ENCODE results near the gene SMPD4. TPM values are rescaled to one million over a fixed set of nuclear protein-coding genes. Genes with fewer than 3 reads are reported as not detected.
"Not testable (repeated sequence)": the region's sequence is repeated elsewhere in the genome, so short reads cannot be mapped to it uniquely, and the experiment has no call there.

SMPD4 gene
- total RNA-seq, 2 donors from 2014 or later = 49.6 to 105 TPM

DNA sequence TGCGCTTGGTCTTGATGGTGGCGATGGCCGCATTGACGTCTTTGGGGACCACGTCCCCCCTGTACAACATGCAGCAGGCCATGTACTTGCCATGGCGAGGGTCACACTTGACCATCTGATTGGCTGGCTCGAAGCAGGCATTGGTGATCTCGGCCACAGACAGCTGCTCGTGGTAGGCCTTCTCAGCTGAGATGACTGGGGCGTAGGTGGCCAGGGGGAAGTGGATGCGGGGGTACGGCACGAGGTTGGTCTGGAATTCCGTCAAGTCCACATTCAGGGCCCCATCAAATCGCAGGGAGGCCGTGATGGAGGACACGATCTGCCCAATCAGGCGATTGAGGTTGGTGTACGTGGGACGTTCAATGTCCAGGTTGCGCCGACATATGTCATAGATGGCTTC is 12.4 kb upstream of the SMPD4 start:
- not testable (repeated sequence) for H3K27me3 Mint-ChIP-seq; H3K4me3 Mint-ChIP-seq; H3K27ac Mint-ChIP-seq; ATAC-seq (replicated peaks); H3K4me1 Mint-ChIP-seq; H3K9me3 Mint-ChIP-seq
- H3K36me3 Mint-ChIP-seq (ENCODE audit: low read depth) = peaks cover 16% of the 10 kb centered on the region

DNA sequence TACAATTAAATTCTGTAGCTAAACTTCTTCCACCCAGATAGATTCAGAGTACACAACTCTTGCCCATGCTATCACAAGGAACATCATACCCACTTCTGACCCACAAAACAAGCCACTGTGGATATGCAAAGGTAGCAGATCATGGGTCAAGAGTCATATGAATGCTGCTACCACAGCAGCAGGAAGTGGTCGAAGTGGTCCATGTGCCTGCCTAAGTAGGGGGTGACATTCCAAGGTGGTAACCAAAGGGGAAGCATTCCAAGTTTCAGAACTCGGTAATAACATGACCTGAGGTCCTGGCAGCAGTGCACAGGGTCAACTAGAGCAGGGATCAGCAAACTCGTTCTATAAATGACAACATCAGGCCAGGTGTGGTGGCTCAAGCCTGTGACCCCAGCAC is 11.0 kb upstream of the SMPD4 start:
- peaks cover 26% of the 10 kb centered on the region for H3K36me3 Mint-ChIP-seq (ENCODE audit: low read depth)
- H3K27me3 Mint-ChIP-seq; H3K4me3 Mint-ChIP-seq; H3K9me3 Mint-ChIP-seq; ATAC-seq (replicated peaks); H3K4me1 Mint-ChIP-seq; H3K27ac Mint-ChIP-seq: not testable (repeated sequence)

DNA sequence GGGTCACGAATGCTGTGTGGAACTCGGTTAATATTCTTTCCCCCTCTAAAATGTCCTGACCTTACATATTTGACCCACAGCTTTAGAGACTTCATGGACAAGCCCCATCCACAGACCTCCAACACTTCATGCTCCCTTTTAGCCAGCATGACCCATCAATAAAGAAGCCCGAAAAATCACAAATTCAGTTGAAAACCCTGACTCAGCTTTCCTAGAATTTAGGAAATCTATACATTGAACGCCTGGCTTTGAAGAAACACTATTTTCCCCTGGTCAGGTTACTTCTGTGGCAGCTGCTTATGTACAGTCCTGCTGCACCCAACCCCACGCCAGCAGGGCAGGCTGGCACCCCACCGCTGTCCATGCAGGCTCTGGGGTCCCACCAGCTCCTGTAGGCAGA is 9.9 kb upstream of the SMPD4 start:
- H3K27me3 Mint-ChIP-seq; ATAC-seq (replicated peaks); H3K4me1 Mint-ChIP-seq; H3K4me3 Mint-ChIP-seq; H3K27ac Mint-ChIP-seq; H3K9me3 Mint-ChIP-seq: not testable (repeated sequence)
- H3K36me3 Mint-ChIP-seq (ENCODE audit: low read depth) = peaks cover 31% of the 10 kb centered on the region

DNA sequence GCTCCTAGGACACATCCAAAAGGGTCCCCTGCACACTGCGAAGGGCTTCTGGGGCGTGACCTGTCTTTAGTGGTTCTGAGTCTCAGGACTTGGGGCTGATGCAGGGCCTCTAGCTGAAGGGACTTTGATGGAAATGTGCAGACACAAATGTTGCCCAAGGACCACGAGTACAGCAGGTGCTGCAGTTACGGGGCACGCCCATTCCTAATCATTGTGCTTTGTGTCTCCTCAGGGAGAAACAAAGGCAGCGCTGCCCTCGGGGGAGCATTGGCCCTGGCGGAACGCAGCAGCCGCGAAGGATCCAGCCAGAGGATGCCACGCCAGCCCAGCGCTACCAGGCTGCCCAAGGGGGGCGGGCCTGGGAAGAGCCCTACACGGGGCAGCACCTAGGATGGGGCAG is 8.8 kb upstream of the SMPD4 start:
- no peaks in the 10 kb centered on the region for H3K4me1 Mint-ChIP-seq
- no peaks in the 10 kb centered on the region for H3K27me3 Mint-ChIP-seq
- no peak for ATAC-seq (replicated peaks)
- no peak overlapping the region for H3K4me3 Mint-ChIP-seq
- H3K9me3 Mint-ChIP-seq = no peaks in the 10 kb centered on the region
- no peak overlapping the region for H3K27ac Mint-ChIP-seq
- H3K36me3 Mint-ChIP-seq (ENCODE audit: low read depth) = peaks cover 42% of the 10 kb centered on the region

DNA sequence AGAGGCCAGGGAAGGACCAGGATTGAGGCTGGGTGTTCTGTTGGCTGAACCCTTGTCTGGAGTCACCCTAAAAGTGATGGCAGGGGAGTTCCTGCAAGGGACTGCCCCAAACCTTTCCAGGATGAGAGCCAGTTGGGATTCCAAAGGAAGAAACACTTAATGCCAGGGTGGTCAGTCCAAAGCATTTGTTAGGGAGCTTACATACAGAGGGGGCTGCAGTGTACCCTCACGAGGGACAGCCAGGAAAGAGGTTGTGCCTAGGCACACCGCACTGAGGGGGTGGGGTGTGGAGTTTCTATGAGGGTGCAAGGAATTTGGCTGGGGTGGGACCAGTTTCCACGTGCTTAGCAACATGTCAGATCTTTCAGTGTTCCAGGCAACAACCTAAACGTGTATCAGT is 7.6 kb upstream of the SMPD4 start:
- not testable (repeated sequence) for H3K27me3 Mint-ChIP-seq, H3K4me3 Mint-ChIP-seq
- peaks cover 52% of the 10 kb centered on the region for H3K36me3 Mint-ChIP-seq (ENCODE audit: low read depth)

DNA sequence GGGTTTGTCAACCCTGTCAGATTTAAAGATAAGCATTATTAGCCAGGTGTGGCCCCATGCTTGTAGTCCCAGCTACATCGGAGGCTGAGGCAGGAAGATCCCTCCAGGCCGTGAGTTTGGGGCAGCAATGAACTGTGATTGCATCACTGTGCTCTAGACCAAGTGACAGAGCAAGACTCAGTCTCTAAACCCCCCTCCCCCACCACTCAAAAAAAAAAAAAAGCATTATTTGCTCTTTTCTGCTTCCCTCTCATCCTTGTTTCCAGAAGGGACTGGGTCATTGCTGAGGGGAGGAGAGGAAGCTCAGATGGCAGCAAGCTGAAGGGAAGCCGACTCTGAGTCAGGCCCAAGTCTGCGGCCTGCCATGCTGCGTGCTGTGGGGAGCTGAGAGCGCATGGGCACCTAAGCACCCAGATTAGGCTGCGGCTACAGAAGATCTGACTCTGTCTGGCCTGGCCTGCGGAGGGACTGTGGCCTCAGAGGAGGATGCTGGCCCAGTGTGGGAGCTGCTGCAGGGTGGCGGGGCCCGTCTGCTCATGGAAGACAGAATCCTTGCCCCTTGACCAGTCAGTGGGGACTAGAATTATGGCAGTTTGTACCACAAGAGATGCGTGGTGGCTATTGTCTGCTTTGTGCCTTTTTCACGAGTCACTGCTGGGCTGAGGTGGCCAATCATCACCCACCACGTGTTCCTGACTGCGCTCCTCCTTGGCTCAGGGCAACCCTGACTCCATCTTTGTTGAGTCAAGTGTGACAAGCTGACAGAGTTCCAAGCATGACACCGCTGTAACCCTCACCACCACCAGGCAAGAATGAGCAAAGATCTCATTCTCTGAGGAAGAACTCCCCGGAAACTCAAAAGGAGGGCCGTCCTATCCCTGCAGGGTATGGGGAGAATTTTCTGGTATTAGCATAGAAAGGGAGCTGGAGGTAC is 6.7 kb upstream of the SMPD4 start:
- not testable (repeated sequence) for H3K9me3 Mint-ChIP-seq; H3K27ac Mint-ChIP-seq; H3K4me1 Mint-ChIP-seq; H3K27me3 Mint-ChIP-seq; H3K4me3 Mint-ChIP-seq; ATAC-seq (replicated peaks)
- H3K36me3 Mint-ChIP-seq (ENCODE audit: low read depth) = peaks cover 60% of the 10 kb centered on the region

More for the DNA sequence above, 7.6 kb upstream of the SMPD4 start:
- H3K4me1 Mint-ChIP-seq; H3K27ac Mint-ChIP-seq; H3K9me3 Mint-ChIP-seq; ATAC-seq (replicated peaks): not testable (repeated sequence)

DNA sequence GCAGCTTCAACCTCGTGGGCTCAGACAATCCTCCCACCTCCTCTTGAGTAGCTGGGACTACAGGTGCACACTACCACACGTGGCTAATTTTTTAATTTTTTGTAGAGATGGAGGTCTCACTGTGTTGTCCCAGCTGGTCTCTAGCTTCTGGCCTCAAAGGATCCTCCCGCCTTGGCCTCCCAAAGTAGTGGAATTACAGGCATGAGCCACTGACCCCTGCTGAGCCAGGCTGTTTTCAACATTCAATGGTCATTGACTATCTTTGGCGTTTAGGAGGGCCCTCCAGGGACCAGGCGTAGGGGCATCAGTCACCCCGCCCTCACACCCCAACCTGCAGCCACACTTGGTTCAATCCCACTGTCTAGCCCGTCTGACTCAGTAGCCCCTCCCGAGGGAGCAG is 5.9 kb upstream of the SMPD4 start:
- Mint-ChIP-seq H3K36me3 (ENCODE audit: low read depth) (peaks cover 63% of the 10 kb centered on the region), H3K4me1 (no peaks in the 10 kb centered on the region), H3K27ac (no peak overlapping the region), H3K4me3 (no peak overlapping the region), H3K9me3 (no peaks in the 10 kb centered on the region), H3K27me3 (no peaks in the 10 kb centered on the region)
- no peak for ATAC-seq (replicated peaks)

DNA sequence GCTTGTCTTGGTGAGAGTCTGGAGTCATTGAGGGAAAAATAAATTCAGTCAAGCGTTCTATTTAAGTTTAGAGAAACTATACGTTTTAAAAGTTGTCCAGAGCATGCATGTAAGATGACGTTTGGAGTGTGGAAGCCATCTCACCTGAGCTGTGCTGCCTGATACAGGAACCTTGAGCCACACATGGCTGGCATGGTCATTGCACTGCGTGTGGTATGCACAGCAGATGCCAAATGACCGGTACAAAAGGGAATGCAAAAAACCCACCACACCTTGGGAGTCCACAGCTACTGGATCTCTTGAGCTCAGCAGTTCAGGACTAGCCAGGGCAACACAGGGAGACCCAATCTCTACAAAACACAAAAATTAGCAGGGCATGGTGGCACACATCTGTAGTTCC is 5.0 kb upstream of the SMPD4 start:
- Mint-ChIP-seq H3K9me3 (no peaks in the 10 kb centered on the region), H3K36me3 (ENCODE audit: low read depth) (peaks cover 60% of the 10 kb centered on the region), H3K27me3 (no peaks in the 10 kb centered on the region), H3K4me3 (no peak overlapping the region), H3K4me1 (no peaks in the 10 kb centered on the region), H3K27ac (peak overlapping the region; percentile 48)
- no peak for ATAC-seq (replicated peaks)

DNA sequence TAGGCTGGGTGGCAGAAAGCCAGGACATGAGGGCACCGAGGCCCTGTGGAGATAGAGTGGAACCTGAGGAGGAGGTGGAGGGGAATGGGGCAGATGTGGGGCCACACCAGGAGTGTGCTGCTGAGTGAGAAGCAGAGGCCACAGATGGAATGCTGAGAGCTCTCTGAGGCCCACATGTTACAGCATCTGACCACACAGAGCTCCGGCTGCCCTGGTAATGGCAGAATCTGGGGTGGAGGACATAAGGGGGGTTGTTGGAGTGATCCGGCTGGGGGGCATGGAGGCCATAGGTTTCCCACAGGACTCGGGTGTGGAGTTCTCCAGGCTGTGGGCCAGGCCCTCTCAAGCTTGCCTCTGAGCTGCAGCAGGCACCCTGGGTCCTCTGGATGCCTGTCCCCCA is 4.5 kb upstream of the SMPD4 start:
- H3K27ac Mint-ChIP-seq = peak overlapping the region; percentile 48
- ATAC-seq (replicated peaks) = no peak
- no peaks in the 10 kb centered on the region for H3K9me3 Mint-ChIP-seq
- H3K36me3 Mint-ChIP-seq (ENCODE audit: low read depth) = peaks cover 60% of the 10 kb centered on the region
- H3K4me1 Mint-ChIP-seq = no peaks in the 10 kb centered on the region
- H3K4me3 Mint-ChIP-seq = no peak overlapping the region
- no peaks in the 10 kb centered on the region for H3K27me3 Mint-ChIP-seq

DNA sequence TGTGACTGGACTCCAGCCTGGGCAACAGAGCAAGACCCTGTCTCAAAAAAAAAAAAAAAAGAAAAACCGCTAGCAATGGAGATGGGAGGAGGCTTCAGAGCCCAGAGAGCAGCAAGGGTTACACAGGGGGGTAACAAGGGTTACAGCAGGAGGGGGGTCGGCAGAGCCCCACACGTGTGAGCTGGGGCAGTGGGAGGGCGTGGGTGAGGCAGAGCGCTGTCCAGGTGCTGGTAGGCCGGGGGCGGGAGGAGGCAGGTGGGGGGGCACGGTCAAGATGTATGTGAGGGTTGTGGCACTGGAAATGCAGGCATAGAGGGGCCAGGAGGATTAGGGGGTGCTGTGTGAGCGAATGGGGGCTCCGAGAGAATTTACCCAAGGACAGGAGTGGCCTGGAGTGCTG is 4.0 kb upstream of the SMPD4 start:
- Mint-ChIP-seq H3K36me3 (ENCODE audit: low read depth) (peaks cover 58% of the 10 kb centered on the region), H3K27ac (peak overlapping the region; percentile 48), H3K9me3 (no peaks in the 10 kb centered on the region), H3K27me3 (no peaks in the 10 kb centered on the region), H3K4me3 (no peak overlapping the region), H3K4me1 (no peaks in the 10 kb centered on the region)
- no peak for ATAC-seq (replicated peaks)

DNA sequence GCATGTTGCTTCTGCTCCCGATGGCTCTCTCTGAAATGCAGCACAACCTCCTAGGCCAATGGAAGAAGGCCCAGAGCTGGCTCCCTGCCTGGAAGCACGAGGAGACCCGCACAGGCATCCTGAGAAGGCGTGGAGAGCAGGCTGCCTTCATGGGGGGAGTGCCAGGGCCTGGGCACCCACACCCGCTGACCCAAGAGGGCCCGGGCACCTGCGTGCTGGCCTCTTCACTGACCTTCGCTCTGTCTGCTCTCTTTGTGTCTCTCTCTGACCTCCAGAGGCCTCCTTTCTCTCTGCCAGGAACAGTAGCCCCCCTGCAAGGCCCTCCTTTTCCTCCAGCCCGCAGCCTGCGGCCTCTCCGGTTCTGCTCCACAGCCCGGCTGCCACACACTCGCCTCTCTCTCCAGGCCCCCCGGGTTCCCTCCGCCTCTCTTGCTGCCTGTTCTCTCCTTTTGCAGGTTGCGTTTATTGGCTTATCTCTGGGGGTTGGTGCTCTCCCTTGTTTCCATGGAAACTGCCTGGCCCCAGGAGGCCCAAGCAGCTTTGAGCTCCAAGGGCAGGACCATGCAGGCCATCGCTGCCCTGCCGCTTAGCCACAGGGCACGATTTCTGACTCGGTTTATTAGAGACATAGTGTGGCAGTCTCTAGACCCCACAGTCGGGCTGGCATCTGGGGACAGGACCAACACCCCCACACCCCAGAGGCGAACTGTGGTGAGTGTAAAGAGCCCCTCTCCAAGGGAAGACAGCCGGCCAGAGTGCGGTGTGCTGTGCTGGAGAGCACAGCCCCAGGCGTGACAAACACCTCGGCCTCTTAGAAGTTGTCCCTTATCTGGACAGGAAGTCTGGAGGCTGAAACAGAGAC is 2.3 kb upstream of the SMPD4 start:
- peaks cover 71% of the 10 kb centered on the region for H3K36me3 Mint-ChIP-seq (ENCODE audit: low read depth)
- H3K27me3 Mint-ChIP-seq = no peaks in the 10 kb centered on the region
- no peaks in the 10 kb centered on the region for H3K4me1 Mint-ChIP-seq
- H3K4me3 Mint-ChIP-seq = peak overlapping the region; percentile 80
- peak overlapping the region; percentile 82 for H3K27ac Mint-ChIP-seq
- no peak for ATAC-seq (replicated peaks)
- no peaks in the 10 kb centered on the region for H3K9me3 Mint-ChIP-seq

DNA sequence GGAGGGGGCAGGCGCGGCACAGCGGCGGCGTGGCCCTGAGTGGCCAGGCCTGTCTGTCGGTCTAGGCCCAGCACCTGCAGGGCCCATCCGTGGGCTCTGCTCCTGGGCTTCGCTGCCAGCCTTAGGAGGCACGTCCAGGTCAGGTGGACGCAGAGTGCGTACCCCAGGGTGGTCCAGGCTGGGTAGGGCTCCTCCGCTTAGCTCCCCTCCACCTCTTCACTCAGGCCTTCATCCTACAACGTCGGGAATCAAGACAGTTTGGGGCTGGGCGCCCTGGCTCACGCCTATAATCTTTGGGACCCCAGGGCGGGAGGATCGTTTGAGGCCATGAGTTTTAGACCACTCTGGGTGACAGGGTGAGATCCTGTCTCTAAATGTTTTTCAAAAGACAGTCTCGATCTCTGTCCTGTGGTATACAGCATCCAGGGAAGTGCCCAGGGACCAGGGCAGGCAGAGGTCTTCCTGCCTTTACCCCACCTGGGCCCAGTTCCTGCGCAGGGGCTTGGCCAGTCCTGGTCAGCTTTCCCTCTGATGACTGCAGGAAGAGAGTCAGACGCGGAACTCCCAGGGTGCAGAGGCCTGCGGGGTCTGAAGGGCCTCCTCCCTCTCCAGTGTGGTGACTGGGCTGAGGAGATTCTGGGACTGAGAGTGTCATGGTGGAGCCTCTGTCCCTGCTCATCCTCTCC is 1.6 kb upstream of the SMPD4 start:
- peak; percentile 32 for ATAC-seq (replicated peaks)
- H3K27ac Mint-ChIP-seq = peak overlapping the region; percentile 82
- peak overlapping the region; percentile 80 for H3K4me3 Mint-ChIP-seq
- H3K36me3 Mint-ChIP-seq (ENCODE audit: low read depth) = peaks cover 70% of the 10 kb centered on the region
- not testable (repeated sequence) for H3K9me3 Mint-ChIP-seq, H3K27me3 Mint-ChIP-seq, H3K4me1 Mint-ChIP-seq

DNA sequence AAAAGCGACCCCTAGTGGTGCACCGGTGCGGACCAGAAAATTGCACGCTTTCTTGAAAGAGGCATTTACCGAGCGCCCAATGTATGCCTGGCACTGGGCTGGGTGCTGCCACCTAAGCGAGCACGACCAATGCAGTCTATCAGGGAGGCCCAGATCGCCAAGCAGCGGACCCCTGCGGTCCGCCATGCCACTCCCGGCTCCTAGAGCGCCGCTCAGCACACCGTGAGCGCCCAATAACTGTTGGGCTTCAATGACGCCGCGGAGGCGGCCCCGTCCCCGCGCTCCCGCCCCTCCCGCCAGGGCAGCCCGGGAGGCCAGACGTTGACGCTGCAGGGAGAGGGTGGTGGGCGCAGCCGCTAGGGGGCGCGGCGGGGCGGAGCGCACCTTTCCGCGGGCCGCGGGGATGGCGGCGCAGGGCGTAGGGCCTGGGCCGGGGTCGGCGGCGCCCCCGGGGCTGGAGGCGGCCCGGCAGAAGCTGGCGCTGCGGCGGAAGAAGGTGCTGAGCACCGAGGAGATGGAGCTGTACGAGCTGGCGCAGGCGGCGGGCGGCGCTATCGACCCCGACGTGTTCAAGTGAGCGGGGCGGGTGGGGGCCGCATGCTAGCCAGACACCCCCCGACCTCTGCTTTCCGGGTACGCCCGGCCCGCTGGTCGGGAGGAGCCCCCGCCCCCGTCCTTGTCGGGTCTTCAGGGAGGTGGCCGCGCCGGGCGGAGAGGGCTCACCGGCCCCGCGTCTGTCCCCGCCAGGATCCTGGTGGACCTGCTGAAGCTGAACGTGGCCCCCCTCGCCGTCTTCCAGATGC is 679 bp upstream of the SMPD4 start, which contains the start of gene MZT2B:
TSS of gene MZT2B (plus strand) at position 383 of the 803 bp plus-strand sequence. CDS start at position 404, 21 bp downstream.
- H3K9me3 Mint-ChIP-seq, H3K27me3 Mint-ChIP-seq, H3K4me1 Mint-ChIP-seq: not testable (repeated sequence)
- peak; percentile 90 for ATAC-seq (replicated peaks)
- Mint-ChIP-seq H3K27ac (peak within 1 kb of the TSS; percentile 86), H3K36me3 (ENCODE audit: low read depth) (peaks cover 67% of the 10 kb centered on the region), H3K4me3 (peak within 1 kb of the TSS; percentile 86)
